IMR-90 (cell line): ENCODE results near the gene CHMP1A. TPM values are rescaled to one million over a fixed set of nuclear protein-coding genes. Genes with fewer than 3 reads are reported as not detected.

ENCODE experiments used
- ATAC-seq: fragments of 200-7000 bp; cut with Tn5 transposase; 2 replicates; pipeline ENCODE4 v1.9.1; 2020; ENCODE audit warnings: low read depth, mild to moderate bottlenecking, moderate library complexity
- BruUV-seq: library from RNA; stranded (reverse); fragments of 400-500 nt; replicated peaks from 2 replicates; lab custom pipeline; 2021; lab: Mats Ljungman, UMichigan
- CTCF ChIA-PET: fragments of 300-600 bp; formaldehyde crosslinking; extraction: SDS; loops from one replicate; lab custom pipeline; 2021; ENCODE audit warnings: antibody characterized with exemption; lab: Yijun Ruan, JAX
- POLR2A ChIA-PET: fragments of 300-600 bp; sonication (Branson Sonifier 250); formaldehyde crosslinking; loops from one replicate; lab custom pipeline; 2022; ENCODE audit warnings: antibody characterized with exemption; ENCODE audit not compliant: unreplicated experiment; lab: Charles Lee
- DNase-seq: peaks from one replicate; pipeline ENCODE4 v3.0.0; 2013
- H2AFZ ChIP-seq: replicated peaks from 2 replicates; pipeline ENCODE3; 2013; ENCODE audit warnings: low read length, mild to moderate bottlenecking; ENCODE audit not compliant: poor library complexity
- H2AK5ac ChIP-seq: 2 replicates; pipeline ENCODE4 v1.6.1; 2013; ENCODE audit warnings: low read depth, low read length, inconsistent platforms
- H2AK9ac ChIP-seq: replicated peaks from 2 replicates; pipeline ENCODE3; 2013; ENCODE audit warnings: mild to moderate bottlenecking, low read depth, low read length, moderate library complexity; ENCODE audit not compliant: poor library complexity
- H2BK120ac ChIP-seq: 2 replicates; pipeline ENCODE4 v1.6.1; 2013; ENCODE audit warnings: low read depth, low read length, inconsistent platforms
- H2BK15ac ChIP-seq: 3 replicates; pipeline ENCODE4 v1.6.1; 2013; ENCODE audit warnings: low read depth, low read length, inconsistent platforms
- H2BK20ac ChIP-seq: 2 replicates; pipeline ENCODE4 v1.6.1; 2013; ENCODE audit warnings: low read depth, mild to moderate bottlenecking, inconsistent platforms, low read length, moderate library complexity
- H2BK5ac ChIP-seq: 2 replicates; pipeline ENCODE4 v1.6.1; 2013; ENCODE audit warnings: mild to moderate bottlenecking, low read depth, low read length, inconsistent platforms; ENCODE audit not compliant: poor library complexity, severe bottlenecking
- H3K14ac ChIP-seq: replicated peaks from 2 replicates; pipeline ENCODE4 v1.6.1; 2013; ENCODE audit warnings: low read depth, low read length, inconsistent platforms
- H3K18ac ChIP-seq: 2 replicates; pipeline ENCODE4 v1.6.1; 2013; ENCODE audit warnings: low read depth, low read length, control low read depth
- H3K23ac ChIP-seq: 2 replicates; pipeline ENCODE4 v1.6.1; 2013; ENCODE audit warnings: low read depth, low read length, inconsistent platforms
- H3K27ac ChIP-seq: 2 replicates; pipeline ENCODE4 v1.5.1; 2013; ENCODE audit warnings: mild to moderate bottlenecking, control low read depth, low read length; ENCODE audit not compliant: insufficient read depth
- H3K27me3 ChIP-seq: 2 replicates; pipeline ENCODE4 v1.6.1; 2013; ENCODE audit warnings: low read length; ENCODE audit not compliant: control insufficient read depth, insufficient read depth
- H3K36me3 ChIP-seq: 2 replicates; pipeline ENCODE4 v1.6.1; 2013; ENCODE audit warnings: low read length, mixed read lengths; ENCODE audit not compliant: control insufficient read depth, insufficient read depth
- H3K4ac ChIP-seq: 2 replicates; pipeline ENCODE4 v1.6.1; 2013; ENCODE audit warnings: low read depth, low read length, inconsistent platforms
- H3K4me1 ChIP-seq: 2 replicates; pipeline ENCODE4 v1.6.1; 2013; ENCODE audit warnings: low read length, mixed read lengths; ENCODE audit not compliant: control insufficient read depth, insufficient read depth
- H3K4me2 ChIP-seq: 2 replicates; pipeline ENCODE4 v1.6.1; 2013; ENCODE audit warnings: low read depth, mild to moderate bottlenecking, control low read depth, low read length, moderate library complexity
- H3K4me3 ChIP-seq: 2 replicates; pipeline ENCODE4 v1.5.1; 2013; ENCODE audit warnings: low read depth, mild to moderate bottlenecking, control low read depth, low read length, moderate library complexity; ENCODE audit not compliant: insufficient read depth
- H3K56ac ChIP-seq: 2 replicates; pipeline ENCODE4 v1.6.1; 2013; ENCODE audit warnings: low read length, inconsistent platforms; ENCODE audit not compliant: insufficient read depth; ENCODE audit errors: extremely low read depth
- H3K79me1 ChIP-seq, 2 experiments: 2 replicates each; pipeline ENCODE4 v1.6.1; 2013; ENCODE audit warnings: low read length in 2 of 2, inconsistent platforms in 1 of 2, low read depth in 1 of 2
- H3K9ac ChIP-seq: 2 replicates; pipeline ENCODE4 v1.6.1; 2013; ENCODE audit warnings: low read depth, low read length, control low read depth
- H3K9me1 ChIP-seq: 2 replicates; pipeline ENCODE4 v1.6.1; 2013; ENCODE audit warnings: low read length, inconsistent platforms; ENCODE audit not compliant: insufficient read depth
- H3K9me3 ChIP-seq: 2 replicates; pipeline ENCODE4 v1.6.1; 2013; ENCODE audit warnings: low read length; ENCODE audit not compliant: control insufficient read depth, insufficient read depth
- H4K20me1 ChIP-seq: 2 replicates; pipeline ENCODE4 v1.6.1; 2013; ENCODE audit warnings: low read length, inconsistent platforms; ENCODE audit not compliant: insufficient read depth
- H4K5ac ChIP-seq: 2 replicates; pipeline ENCODE4 v1.6.1; 2013; ENCODE audit warnings: mild to moderate bottlenecking, low read depth, low read length, control low read depth
- H4K8ac ChIP-seq, 2 experiments: 2 replicates each; pipeline ENCODE4 v1.6.1; 2013; ENCODE audit warnings: low read depth in 2 of 2, low read length in 2 of 2, control low read depth in 1 of 2, inconsistent platforms in 1 of 2
- H4K91ac ChIP-seq: 2 replicates; pipeline ENCODE4 v1.6.1; 2013; ENCODE audit warnings: low read depth, low read length, inconsistent platforms; ENCODE audit not compliant: insufficient read depth
- BHLHE40 ChIP-seq: fragments of 150-350 bp; IDR thresholded peaks from 2 replicates; pipeline ENCODE4 v1.6.1; 2016; ENCODE audit warnings: mild to moderate bottlenecking, low read depth, low read length
- CEBPB ChIP-seq: IDR thresholded peaks from 2 replicates; pipeline ENCODE4 v1.6.1; 2012; ENCODE audit warnings: low read depth, low read length, improper control_type of control experiment
- CHD1 ChIP-seq: IDR thresholded peaks from 2 replicates; pipeline ENCODE4 v1.6.1; 2012; ENCODE audit warnings: low read depth, low read length, improper control_type of control experiment
- FOS ChIP-seq: fragments of 150-350 bp; IDR thresholded peaks from 2 replicates; pipeline ENCODE4 v1.6.1; 2016; ENCODE audit warnings: low read depth, low read length
- MAFK ChIP-seq: IDR thresholded peaks from 2 replicates; pipeline ENCODE4 v1.6.1; 2012; ENCODE audit warnings: low read depth, low read length, improper control_type of control experiment
- MAZ ChIP-seq: IDR thresholded peaks from 2 replicates; pipeline ENCODE4 v1.6.1; 2012; ENCODE audit warnings: low read depth, mild to moderate bottlenecking, low read length, improper control_type of control experiment, moderate library complexity, borderline replicate concordance
- MXI1 ChIP-seq: IDR thresholded peaks from 2 replicates; pipeline ENCODE4 v1.6.1; 2012; ENCODE audit warnings: low read depth, mild to moderate bottlenecking, low read length, moderate library complexity, borderline replicate concordance
- NFE2L2 ChIP-seq: fragments of 150-350 bp; IDR thresholded peaks from 2 replicates; pipeline ENCODE4 v1.6.1; 2016; ENCODE audit warnings: low read depth, mild to moderate bottlenecking, low read length
- POLR2A ChIP-seq: IDR thresholded peaks from 2 replicates; pipeline ENCODE4 v1.6.1; 2012; ENCODE audit warnings: mild to moderate bottlenecking, low read depth, low read length
- RAD21 ChIP-seq: IDR thresholded peaks from 2 replicates; pipeline ENCODE4 v1.6.1; 2012; ENCODE audit warnings: low read length, improper control_type of control experiment
- RCOR1 ChIP-seq: IDR thresholded peaks from 2 replicates; pipeline ENCODE4 v1.6.1; 2012; ENCODE audit warnings: mild to moderate bottlenecking, low read length, improper control_type of control experiment; ENCODE audit not compliant: insufficient replicate concordance
- RFX5 ChIP-seq: IDR thresholded peaks from 2 replicates; pipeline ENCODE4 v1.8.0; 2012; ENCODE audit warnings: low read depth, mild to moderate bottlenecking, low read length, moderate library complexity
- SMC3 ChIP-seq: fragments of 150-350 bp; IDR thresholded peaks from 2 replicates; pipeline ENCODE4 v1.6.1; 2016; ENCODE audit warnings: low read depth, mild to moderate bottlenecking, antibody characterized with exemption, low read length, moderate library complexity
- WGBS, 2 experiments: methylation state at CpG; one replicate each; pipeline versions ENCODE4 v1.1.5 to v1.1.7; 2013; ENCODE audit warnings: missing lambda C conversion rate in 2 of 2; ENCODE audit not compliant: insufficient read length in 1 of 2; ENCODE audit errors: extremely low coverage in 2 of 2; 5-methylcytosine and 5-hydroxymethylcytosine counted together
- dilution Hi-C: fragments of 300-500 bp; cut with HindIII; formaldehyde crosslinking; loops from one replicate; pipeline ENCODE4 v1.14.3; 2018; ENCODE audit warnings: low sequenced_read_pairs; ENCODE audit not compliant: unreplicated experiment
- in situ Hi-C: fragments of 300-500 bp; cut with MboI; formaldehyde crosslinking; loops from 3 replicates; pipeline ENCODE4 v1.14.3; 2019; ENCODE audit warnings: low sequenced_read_pairs, inconsistent platforms, mixed read lengths
- intact Hi-C: fragments of 100-400 bp; cut with micrococcal nuclease; formaldehyde crosslinking; loops from 2 replicates; pipeline ENCODE4 v1.10.0; 2022
- polyA plus RNA-seq, 3 experiments: library from polyadenylated mRNA; depleted of rRNA; stranded (reverse); fragments of >200 nt; gene quantifications; 2 replicates each; pipeline ENCODE4 v1.2.3, GENCODE V29; 2012; ENCODE audit warnings: low replicate concordance in 1 of 3
- total RNA-seq: library from RNA; depleted of rRNA; stranded (reverse); fragments of >200 nt; gene quantifications from 2 replicates; pipeline ENCODE4 v1.2.3, GENCODE V29; 2012
- TF ChIP-seq, protein P1 (sequence below): fragments of 150-350 bp; IDR thresholded peaks from 2 replicates; pipeline ENCODE4 v1.6.1; 2016; ENCODE audit warnings: low read depth, mild to moderate bottlenecking, low read length, moderate library complexity, borderline replicate concordance
- TF ChIP-seq, protein P2 (sequence below): conservative IDR thresholded peaks from 2 replicates; pipeline ENCODE4 v1.5.1; 2012; ENCODE audit warnings: mild to moderate bottlenecking, low read depth, low read length, improper control_type of control experiment
- TF ChIP-seq, protein P3 (sequence below): fragments of 150-350 bp; IDR thresholded peaks from 2 replicates; pipeline ENCODE4 v1.6.1; 2017; ENCODE audit warnings: mild to moderate bottlenecking, antibody characterized with exemption, low read length, low read depth

Gene CHMP1A
- total and polyA plus RNA-seq, 2 of the 4 experiments (the other 2 are of a cell fraction): 97.3 to 99.8 TPM

DNA sequence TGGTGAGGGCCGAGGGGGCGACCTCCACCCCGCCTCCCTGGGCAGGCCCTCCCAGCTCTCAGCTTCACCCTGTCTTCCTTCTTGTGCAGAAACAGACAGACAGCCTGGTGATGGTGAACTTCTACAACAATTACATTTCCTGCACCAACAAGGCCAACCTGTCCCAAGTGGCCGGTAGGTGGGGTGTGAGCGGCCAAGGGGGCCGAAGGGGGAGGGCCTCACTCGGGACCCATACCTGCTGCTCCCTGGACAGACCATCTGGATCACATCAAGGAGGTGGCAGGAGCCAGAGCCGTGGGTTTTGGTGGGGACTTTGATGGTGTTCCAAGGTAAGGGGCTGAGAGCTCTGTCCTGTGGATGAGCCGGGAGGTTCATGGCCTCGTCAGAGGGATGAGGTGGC lies 20.1 kb downstream of the CHMP1A start:
- ATAC-seq (no peak), DNase-seq (no peak)
- in situ Hi-C loops (no loop called here), intact Hi-C loops (no loop called here), dilution Hi-C loops (no loop called here)
- 47% methylated on average over 2 of the region's 10 CpGs; no CpG with 5 or more reads in 1 of the 2 experiments for WGBS, 2 experiments
- no peak overlapping the region for H3K4me3 ChIP-seq
- H3K27me3 ChIP-seq: peaks cover 18% of the 10 kb centered on the region
- H3K4me1 ChIP-seq: peaks cover 7% of the 10 kb centered on the region
- no TSS peak for BruUV-seq
- ChIA-PET CTCF (no interaction called here), POLR2A (no interaction called here)
- no peak overlapping the region for H3K4me2 ChIP-seq
- H3K23ac ChIP-seq: no peak overlapping the region
- no peak overlapping the region for H4K8ac ChIP-seq
- no peaks in the 10 kb centered on the region for H4K20me1 ChIP-seq
- H3K9me1 ChIP-seq: no peaks in the 10 kb centered on the region; the same call in 1 of the 2 replicates
- no peak overlapping the region for H2AFZ ChIP-seq
- H2BK5ac ChIP-seq: no peak overlapping the region
- no peak overlapping the region for H3K56ac ChIP-seq
- H3K18ac ChIP-seq: no peak overlapping the region
- H4K91ac ChIP-seq: no peak overlapping the region
- H3K9ac ChIP-seq: no peak overlapping the region
- no peaks in the 10 kb centered on the region for H3K79me1 ChIP-seq
- no peak overlapping the region for H2AK5ac ChIP-seq
- H3K14ac ChIP-seq: no peak overlapping the region
- TF ChIP-seq RCOR1 (no peak), MAZ (no peak), MAFK (no peak), CEBPB (no peak), CHD1 (no peak), BHLHE40 (no peak), MXI1 (no peak), POLR2A (no peak), FOS (no peak), RAD21 (no peak), RFX5 (no peak), NFE2L2 (no peak), SMC3 (no peak)
- TF ChIP-seq, protein P1, sequence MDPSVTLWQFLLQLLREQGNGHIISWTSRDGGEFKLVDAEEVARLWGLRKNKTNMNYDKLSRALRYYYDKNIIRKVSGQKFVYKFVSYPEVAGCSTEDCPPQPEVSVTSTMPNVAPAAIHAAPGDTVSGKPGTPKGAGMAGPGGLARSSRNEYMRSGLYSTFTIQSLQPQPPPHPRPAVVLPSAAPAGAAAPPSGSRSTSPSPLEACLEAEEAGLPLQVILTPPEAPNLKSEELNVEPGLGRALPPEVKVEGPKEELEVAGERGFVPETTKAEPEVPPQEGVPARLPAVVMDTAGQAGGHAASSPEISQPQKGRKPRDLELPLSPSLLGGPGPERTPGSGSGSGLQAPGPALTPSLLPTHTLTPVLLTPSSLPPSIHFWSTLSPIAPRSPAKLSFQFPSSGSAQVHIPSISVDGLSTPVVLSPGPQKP: no peak
- TF ChIP-seq, protein P2, sequence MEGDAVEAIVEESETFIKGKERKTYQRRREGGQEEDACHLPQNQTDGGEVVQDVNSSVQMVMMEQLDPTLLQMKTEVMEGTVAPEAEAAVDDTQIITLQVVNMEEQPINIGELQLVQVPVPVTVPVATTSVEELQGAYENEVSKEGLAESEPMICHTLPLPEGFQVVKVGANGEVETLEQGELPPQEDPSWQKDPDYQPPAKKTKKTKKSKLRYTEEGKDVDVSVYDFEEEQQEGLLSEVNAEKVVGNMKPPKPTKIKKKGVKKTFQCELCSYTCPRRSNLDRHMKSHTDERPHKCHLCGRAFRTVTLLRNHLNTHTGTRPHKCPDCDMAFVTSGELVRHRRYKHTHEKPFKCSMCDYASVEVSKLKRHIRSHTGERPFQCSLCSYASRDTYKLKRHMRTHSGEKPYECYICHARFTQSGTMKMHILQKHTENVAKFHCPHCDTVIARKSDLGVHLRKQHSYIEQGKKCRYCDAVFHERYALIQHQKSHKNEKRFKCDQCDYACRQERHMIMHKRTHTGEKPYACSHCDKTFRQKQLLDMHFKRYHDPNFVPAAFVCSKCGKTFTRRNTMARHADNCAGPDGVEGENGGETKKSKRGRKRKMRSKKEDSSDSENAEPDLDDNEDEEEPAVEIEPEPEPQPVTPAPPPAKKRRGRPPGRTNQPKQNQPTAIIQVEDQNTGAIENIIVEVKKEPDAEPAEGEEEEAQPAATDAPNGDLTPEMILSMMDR: no peak
- TF ChIP-seq, protein P3, sequence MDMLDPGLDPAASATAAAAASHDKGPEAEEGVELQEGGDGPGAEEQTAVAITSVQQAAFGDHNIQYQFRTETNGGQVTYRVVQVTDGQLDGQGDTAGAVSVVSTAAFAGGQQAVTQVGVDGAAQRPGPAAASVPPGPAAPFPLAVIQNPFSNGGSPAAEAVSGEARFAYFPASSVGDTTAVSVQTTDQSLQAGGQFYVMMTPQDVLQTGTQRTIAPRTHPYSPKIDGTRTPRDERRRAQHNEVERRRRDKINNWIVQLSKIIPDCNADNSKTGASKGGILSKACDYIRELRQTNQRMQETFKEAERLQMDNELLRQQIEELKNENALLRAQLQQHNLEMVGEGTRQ: no peak
- no peaks in the 10 kb centered on the region for H3K36me3 ChIP-seq
- no peak overlapping the region for H2BK15ac ChIP-seq
- no peak overlapping the region for H2BK20ac ChIP-seq
- H3K27ac ChIP-seq: no peak overlapping the region
- H2BK120ac ChIP-seq: no peak overlapping the region
- H3K4ac ChIP-seq: no peak overlapping the region
- no peak overlapping the region for H2AK9ac ChIP-seq
- no peaks in the 10 kb centered on the region for H3K9me3 ChIP-seq
- H4K5ac ChIP-seq: no peak overlapping the region
